Measurements from ENCODE around the gene PARD6B. TPM values are rescaled to one million over a fixed set of nuclear protein-coding genes. Genes with fewer than 3 reads are reported as not detected.

Gene PARD6B
- total RNA-seq, 1 donor from 2014 or later: 7.1 TPM

DNA sequence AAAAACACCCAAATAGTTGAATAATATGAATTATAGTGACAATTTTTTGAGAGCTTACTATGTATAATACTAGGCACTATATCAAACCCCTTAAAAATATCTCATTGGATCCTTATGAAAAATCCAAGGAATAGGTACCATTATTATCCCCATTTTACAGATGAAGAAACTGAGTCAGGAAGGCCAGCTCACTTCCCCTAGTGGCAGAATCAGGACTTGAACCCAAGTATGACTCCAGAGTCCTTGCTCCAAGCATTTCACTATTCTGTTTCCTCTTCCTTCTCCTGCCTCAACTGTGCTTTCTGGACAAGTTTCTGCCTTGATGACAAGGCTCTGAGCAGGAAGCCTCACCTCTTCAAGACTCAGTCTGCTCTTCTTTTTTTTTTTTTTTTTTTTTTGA, 10.8 kb upstream of the PARD6B start:
- H3K27me3 Mint-ChIP-seq (ENCODE audit: unreplicated experiment): no peaks in the 10 kb centered on the region
- DNase-seq (ENCODE audit: low spot score): no peak
- TF ChIP-seq, protein P1, sequence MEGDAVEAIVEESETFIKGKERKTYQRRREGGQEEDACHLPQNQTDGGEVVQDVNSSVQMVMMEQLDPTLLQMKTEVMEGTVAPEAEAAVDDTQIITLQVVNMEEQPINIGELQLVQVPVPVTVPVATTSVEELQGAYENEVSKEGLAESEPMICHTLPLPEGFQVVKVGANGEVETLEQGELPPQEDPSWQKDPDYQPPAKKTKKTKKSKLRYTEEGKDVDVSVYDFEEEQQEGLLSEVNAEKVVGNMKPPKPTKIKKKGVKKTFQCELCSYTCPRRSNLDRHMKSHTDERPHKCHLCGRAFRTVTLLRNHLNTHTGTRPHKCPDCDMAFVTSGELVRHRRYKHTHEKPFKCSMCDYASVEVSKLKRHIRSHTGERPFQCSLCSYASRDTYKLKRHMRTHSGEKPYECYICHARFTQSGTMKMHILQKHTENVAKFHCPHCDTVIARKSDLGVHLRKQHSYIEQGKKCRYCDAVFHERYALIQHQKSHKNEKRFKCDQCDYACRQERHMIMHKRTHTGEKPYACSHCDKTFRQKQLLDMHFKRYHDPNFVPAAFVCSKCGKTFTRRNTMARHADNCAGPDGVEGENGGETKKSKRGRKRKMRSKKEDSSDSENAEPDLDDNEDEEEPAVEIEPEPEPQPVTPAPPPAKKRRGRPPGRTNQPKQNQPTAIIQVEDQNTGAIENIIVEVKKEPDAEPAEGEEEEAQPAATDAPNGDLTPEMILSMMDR (IDR thresholded peaks at IDR 0.05; ENCODE audit: unreplicated experiment): peak; percentile 38
- H3K27ac Mint-ChIP-seq (ENCODE audit: unreplicated experiment): no peak overlapping the region
- no peaks in the 10 kb centered on the region for H3K36me3 Mint-ChIP-seq (ENCODE audit: low read depth, unreplicated experiment)
- H3K9me3 Mint-ChIP-seq (ENCODE audit: unreplicated experiment): no peaks in the 10 kb centered on the region
- H3K4me1 Mint-ChIP-seq (ENCODE audit: unreplicated experiment): no peaks in the 10 kb centered on the region
- no peak overlapping the region for H3K4me3 Mint-ChIP-seq (ENCODE audit: unreplicated experiment)

GRCh38 chr20:50721881-50722281, 9.5 kb upstream of the PARD6B start:
- no peak for DNase-seq (ENCODE audit: low spot score)
- TF ChIP-seq, protein P1 (IDR thresholded peaks at IDR 0.05; ENCODE audit: unreplicated experiment): no peak
- H3K9me3 Mint-ChIP-seq (ENCODE audit: unreplicated experiment): no peaks in the 10 kb centered on the region
- H3K36me3 Mint-ChIP-seq (ENCODE audit: low read depth, unreplicated experiment): no peaks in the 10 kb centered on the region
- H3K4me1 Mint-ChIP-seq (ENCODE audit: unreplicated experiment): no peaks in the 10 kb centered on the region
- no peak overlapping the region for H3K4me3 Mint-ChIP-seq (ENCODE audit: unreplicated experiment)
- H3K27me3 Mint-ChIP-seq (ENCODE audit: unreplicated experiment): no peaks in the 10 kb centered on the region
- H3K27ac Mint-ChIP-seq (ENCODE audit: unreplicated experiment): no peak overlapping the region

DNA sequence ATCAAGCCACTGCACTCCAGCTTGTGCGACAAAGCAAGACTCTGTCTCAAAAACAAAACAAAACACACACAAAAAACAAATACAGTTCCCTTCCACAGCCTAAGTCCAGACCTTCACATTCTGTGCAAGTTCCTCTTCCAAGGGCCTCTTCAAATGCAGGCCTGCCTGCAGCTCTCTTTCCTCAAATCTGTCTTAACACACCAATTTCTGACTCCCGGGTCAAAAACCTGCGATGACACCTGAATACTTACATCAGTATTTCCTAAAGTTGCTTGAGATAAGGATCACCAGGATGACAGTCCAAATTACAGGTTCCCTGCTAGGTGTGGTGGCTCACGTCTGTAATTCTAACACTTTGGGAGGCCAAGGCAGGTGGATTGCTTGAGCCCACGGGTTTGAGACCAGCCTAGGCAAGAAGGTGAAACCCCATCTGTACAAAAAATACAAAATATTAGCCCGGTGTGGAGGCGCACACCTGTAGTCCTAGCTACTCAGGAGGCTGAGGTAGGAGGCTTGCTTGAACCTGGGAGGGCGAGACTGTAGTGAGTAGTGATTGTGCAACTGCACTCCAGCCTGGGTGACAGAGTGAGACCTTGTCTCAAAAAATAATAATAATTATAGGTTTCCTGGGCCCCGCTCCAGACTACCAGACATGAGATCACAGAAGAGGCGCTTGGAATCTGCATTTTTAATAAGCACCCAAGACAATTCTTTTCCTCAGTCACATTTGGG, 8.8 kb upstream of the PARD6B start:
- Mint-ChIP-seq H3K27ac (ENCODE audit: unreplicated experiment) (no peak overlapping the region), H3K27me3 (ENCODE audit: unreplicated experiment) (no peaks in the 10 kb centered on the region), H3K9me3 (ENCODE audit: unreplicated experiment) (no peaks in the 10 kb centered on the region), H3K36me3 (ENCODE audit: low read depth, unreplicated experiment) (no peaks in the 10 kb centered on the region), H3K4me3 (ENCODE audit: unreplicated experiment) (no peak overlapping the region), H3K4me1 (ENCODE audit: unreplicated experiment) (no peaks in the 10 kb centered on the region)
- TF ChIP-seq, protein P1 (IDR thresholded peaks at IDR 0.05; ENCODE audit: unreplicated experiment): no peak
- no peak for DNase-seq (ENCODE audit: low spot score)

- no peaks in the 10 kb centered on the region for H3K36me3 Mint-ChIP-seq (ENCODE audit: low read depth, unreplicated experiment)
- no peaks in the 10 kb centered on the region for H3K4me1 Mint-ChIP-seq (ENCODE audit: unreplicated experiment)
- no peak for DNase-seq (ENCODE audit: low spot score)
- TF ChIP-seq, protein P1 (IDR thresholded peaks at IDR 0.05; ENCODE audit: unreplicated experiment): no peak
- no peak overlapping the region for H3K27ac Mint-ChIP-seq (ENCODE audit: unreplicated experiment)
- H3K9me3 Mint-ChIP-seq (ENCODE audit: unreplicated experiment): no peaks in the 10 kb centered on the region
- H3K4me3 Mint-ChIP-seq (ENCODE audit: unreplicated experiment): no peak overlapping the region
- H3K27me3 Mint-ChIP-seq (ENCODE audit: unreplicated experiment): no peaks in the 10 kb centered on the region
Measured at GRCh38 chr20:50723672-50724071, 7.7 kb upstream of the PARD6B start.

DNA sequence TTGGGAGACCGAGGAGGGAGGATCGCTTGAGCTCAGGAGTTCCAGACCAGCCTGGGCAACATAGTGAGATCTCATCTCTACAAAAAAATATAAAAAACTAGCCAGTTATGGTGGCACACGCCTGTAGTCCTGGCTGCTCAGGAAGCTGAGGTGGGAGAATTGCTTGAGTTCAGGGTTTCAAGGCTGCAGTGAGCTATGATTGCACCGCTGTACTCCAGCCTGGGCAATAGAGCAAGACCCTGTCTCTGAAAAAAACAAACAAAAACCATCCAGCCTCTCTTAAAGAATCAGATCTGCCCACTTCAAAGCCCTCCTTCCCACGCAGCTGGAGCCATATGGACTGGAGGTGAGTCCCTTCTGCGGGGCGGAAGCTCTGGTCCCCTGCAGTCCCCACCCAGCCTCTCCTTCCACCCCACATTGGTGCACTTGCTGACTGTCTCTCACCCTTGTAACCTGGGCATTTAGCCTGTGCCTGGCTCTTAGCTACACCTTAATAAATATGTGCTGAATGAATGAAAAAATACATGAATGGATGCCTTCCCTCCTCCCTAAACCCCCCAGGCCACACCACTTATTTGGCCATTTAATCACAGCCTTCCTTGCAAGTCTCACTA, 7.2 kb upstream of the PARD6B start:
- H3K27ac Mint-ChIP-seq (ENCODE audit: unreplicated experiment): no peak overlapping the region
- no peaks in the 10 kb centered on the region for H3K27me3 Mint-ChIP-seq (ENCODE audit: unreplicated experiment)
- TF ChIP-seq, protein P1 (IDR thresholded peaks at IDR 0.05; ENCODE audit: unreplicated experiment): no peak
- DNase-seq (ENCODE audit: low spot score): no peak
- no peaks in the 10 kb centered on the region for H3K4me1 Mint-ChIP-seq (ENCODE audit: unreplicated experiment)
- no peaks in the 10 kb centered on the region for H3K36me3 Mint-ChIP-seq (ENCODE audit: low read depth, unreplicated experiment)
- no peaks in the 10 kb centered on the region for H3K9me3 Mint-ChIP-seq (ENCODE audit: unreplicated experiment)
- H3K4me3 Mint-ChIP-seq (ENCODE audit: unreplicated experiment): no peak overlapping the region

All from endothelial cell (in vitro differentiated cells).